ENCODE results near the gene GCKR. TPM values are rescaled to one million over a fixed set of nuclear protein-coding genes. Genes with fewer than 3 reads are reported as not detected.

GCKR gene
- polyA plus RNA-seq, 1 of the 3 experiments (the other 2 are of a cell fraction) = 0.18 TPM

DNA sequence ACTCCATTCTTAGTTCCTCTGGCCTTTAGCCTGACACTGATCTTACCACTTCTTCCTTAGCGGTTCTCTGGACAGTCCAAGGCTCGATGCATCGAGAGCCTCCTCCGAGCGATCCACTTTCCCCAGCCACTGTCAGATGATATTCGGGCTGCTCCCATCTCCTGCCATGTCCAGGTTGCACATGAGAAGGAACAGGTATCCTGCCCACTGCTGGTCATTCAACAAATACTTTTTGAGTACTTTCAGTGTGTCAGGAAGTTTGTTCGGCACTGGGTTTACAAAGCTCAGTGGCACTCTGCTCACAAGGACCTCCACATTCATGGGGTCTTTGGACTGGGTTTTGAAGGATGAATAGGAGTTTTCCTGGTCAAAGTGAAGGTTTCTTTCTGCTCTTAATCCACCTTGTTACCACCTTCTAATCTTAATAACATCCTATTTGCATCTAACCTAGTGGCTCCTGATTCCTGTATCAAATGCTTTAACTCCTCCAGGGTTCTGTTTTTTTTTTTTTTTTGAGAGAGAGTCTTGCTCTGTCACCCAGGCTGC, 25.8 kb downstream of the GCKR start:
- Histone ChIP-seq H3K27me3 (ENCODE audit: insufficient read depth) (no peaks in the 10 kb centered on the region), H3K27ac (ENCODE audit: low read depth in 2 of 2, low read length in 1 of 2) (no peak overlapping the region), H3K4me1 (ENCODE audit: control insufficient read depth in 1 of 2, insufficient read depth in 2 of 2, low read depth in 1 of 2, low read length in 1 of 2) (no peaks in the 10 kb centered on the region), H3K4me3 (ENCODE audit: low read depth in 2 of 2, low read length in 1 of 2) (no peak overlapping the region), H3K79me2 (ENCODE audit: insufficient read depth) (no peaks in the 10 kb centered on the region), H3K4me2 (no peak overlapping the region), H3F3A (replicated peaks; ENCODE audit: insufficient read depth) (no peaks in the 10 kb centered on the region), H3K36me3 (replicated peaks in 1 of 2; ENCODE audit: control insufficient read depth in 1 of 2, insufficient read depth in 2 of 2, low read length in 1 of 2) (no peaks in the 10 kb centered on the region), H3K9me3 (no peaks in the 10 kb centered on the region), H2AFZ (ENCODE audit: low read depth) (no peak overlapping the region), H3K9ac (no peak overlapping the region), H3K9me2 (no peaks in the 10 kb centered on the region), H4K20me1 (ENCODE audit: insufficient read depth) (no peaks in the 10 kb centered on the region)
- DNase-seq = no peak
- ChIA-PET POLR2A (no interaction called here), CTCF (no interaction called here)
- WGBS (ENCODE audit: low lambda C conversion rate) = 57% methylated on average over 7 of the region's 7 CpGs
- TF ChIP-seq ELF1 (IDR thresholded peaks at IDR 0.05) = no peak
- TF ChIP-seq RAD21 (IDR thresholded peaks at IDR 0.05; ENCODE audit: low read length) = no peak
- TF ChIP-seq MEF2A (IDR thresholded peaks at IDR 0.05; ENCODE audit: borderline replicate concordance, low read depth) = no peak
- no peak for TF ChIP-seq MXI1 (IDR thresholded peaks at IDR 0.05; ENCODE audit: low read depth, low read length)
- no peak for TF ChIP-seq CHD2 (IDR thresholded peaks at IDR 0.05; ENCODE audit: low read length, partially characterized antibody)
- no peak for TF ChIP-seq SIN3A (IDR thresholded peaks at IDR 0.05; ENCODE audit: borderline replicate concordance, low read depth, low read length)
- TF ChIP-seq MAX (IDR thresholded peaks at IDR 0.05; ENCODE audit: low read depth) = no peak
- TF ChIP-seq NFIC (IDR thresholded peaks at IDR 0.05; ENCODE audit: borderline replicate concordance) = no peak
- TF ChIP-seq EZH2phosphoT487 (IDR thresholded peaks at IDR 0.05; ENCODE audit: borderline replicate concordance, low read depth) = no peak
- no peak for TF ChIP-seq FOXM1 (IDR thresholded peaks at IDR 0.05; ENCODE audit: low read depth)
- TF ChIP-seq SMC3 (IDR thresholded peaks at IDR 0.05; ENCODE audit: low read depth, low read length) = no peak
- no peak for TF ChIP-seq TAF1 (IDR thresholded peaks at IDR 0.05; ENCODE audit: borderline replicate concordance, low read depth, low read length)
- TF ChIP-seq, protein P1, sequence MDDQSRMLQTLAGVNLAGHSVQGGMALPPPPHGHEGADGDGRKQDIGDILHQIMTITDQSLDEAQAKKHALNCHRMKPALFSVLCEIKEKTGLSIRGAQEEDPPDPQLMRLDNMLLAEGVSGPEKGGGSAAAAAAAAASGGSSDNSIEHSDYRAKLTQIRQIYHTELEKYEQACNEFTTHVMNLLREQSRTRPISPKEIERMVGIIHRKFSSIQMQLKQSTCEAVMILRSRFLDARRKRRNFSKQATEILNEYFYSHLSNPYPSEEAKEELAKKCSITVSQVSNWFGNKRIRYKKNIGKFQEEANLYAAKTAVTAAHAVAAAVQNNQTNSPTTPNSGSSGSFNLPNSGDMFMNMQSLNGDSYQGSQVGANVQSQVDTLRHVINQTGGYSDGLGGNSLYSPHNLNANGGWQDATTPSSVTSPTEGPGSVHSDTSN (IDR thresholded peaks at IDR 0.05) = no peak

DNA sequence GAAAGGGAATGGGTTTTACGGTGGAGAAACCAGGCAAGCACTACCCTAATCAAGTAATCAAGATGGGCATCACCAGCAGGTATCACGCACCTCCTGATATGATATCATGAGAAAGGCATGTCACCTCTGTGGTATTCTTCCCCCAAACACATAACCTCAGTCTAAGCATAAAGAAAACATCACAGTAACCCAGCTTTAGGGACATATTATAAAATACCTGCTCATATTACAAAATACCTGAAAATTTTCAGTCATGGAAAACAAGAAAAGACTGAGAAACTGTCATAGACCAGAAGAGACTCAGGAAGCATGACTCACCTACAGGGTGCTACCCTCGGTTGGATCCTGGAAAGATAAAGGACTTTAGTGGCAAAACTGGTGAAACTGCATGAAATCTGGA, 30.5 kb downstream of the GCKR start:
- 34% methylated on average over 3 of the region's 3 CpGs for WGBS (ENCODE audit: low lambda C conversion rate)
- CTCF ChIA-PET = interaction anchor here (1.5 kb wide), 1 partner anchor 10 kb away, joined by 6 read pairs; a partner anchor contains a TSS
- Histone ChIP-seq H3K9ac (no peak overlapping the region), H3K27me3 (ENCODE audit: insufficient read depth) (no peaks in the 10 kb centered on the region), H3K9me3 (no peaks in the 10 kb centered on the region), H3K4me1 (ENCODE audit: control insufficient read depth in 1 of 2, insufficient read depth in 2 of 2, low read depth in 1 of 2, low read length in 1 of 2) (no peaks in the 10 kb centered on the region), H3K79me2 (ENCODE audit: insufficient read depth) (no peaks in the 10 kb centered on the region), H3K36me3 (replicated peaks in 1 of 2; ENCODE audit: control insufficient read depth in 1 of 2, insufficient read depth in 2 of 2, low read length in 1 of 2) (no peaks in the 10 kb centered on the region), H3K4me3 (ENCODE audit: low read depth in 2 of 2, low read length in 1 of 2) (no peak overlapping the region), H3K9me2 (no peaks in the 10 kb centered on the region), H3F3A (replicated peaks; ENCODE audit: insufficient read depth) (no peaks in the 10 kb centered on the region), H2AFZ (ENCODE audit: low read depth) (no peak overlapping the region), H3K27ac (ENCODE audit: low read depth in 2 of 2, low read length in 1 of 2) (no peak overlapping the region), H3K4me2 (no peak overlapping the region), H4K20me1 (ENCODE audit: insufficient read depth) (no peaks in the 10 kb centered on the region)
- POLR2A ChIA-PET = interaction anchor here (0.9 kb wide), 1 partner anchor 18 kb away, joined by 3 read pairs; no protein-coding TSS in a partner anchor
- DNase-seq = no peak
- TF ChIP-seq NRF1 (IDR thresholded peaks at IDR 0.05; ENCODE audit: low read depth, low read length) (no peak), FOSL2 (IDR thresholded peaks at IDR 0.05; ENCODE audit: borderline replicate concordance, low read depth) (0 out of 2 replicates have a peak, but pooled peaks have one; percentile 27)
